Endodermal cell (in vitro differentiated cells): ENCODE measurements around the gene RTCB. TPM values are rescaled to one million over a fixed set of nuclear protein-coding genes. Genes with fewer than 3 reads are reported as not detected.

Source experiments
- DNase-seq: peaks from one replicate; pipeline ENCODE4 v3.0.0-alpha.2; 2017
- H3K27ac ChIP-seq: 2 replicates; pipeline ENCODE4 v1.5.1; 2013; ENCODE audit warnings: mild to moderate bottlenecking, low read depth, low read length, moderate library complexity
- H3K27me3 ChIP-seq: 2 replicates; pipeline ENCODE4 v1.6.1; 2013; ENCODE audit warnings: mild to moderate bottlenecking, low read length, moderate library complexity; ENCODE audit not compliant: insufficient read depth, control insufficient read depth, poor library complexity, severe bottlenecking
- H3K36me3 ChIP-seq: 2 replicates; pipeline ENCODE4 v1.7.0; 2013; ENCODE audit warnings: mild to moderate bottlenecking, low read length, moderate library complexity; ENCODE audit not compliant: control insufficient read depth, insufficient read depth
- H3K4me1 ChIP-seq: one replicate; pipeline ENCODE4 v1.7.0; 2013; ENCODE audit warnings: low read length; ENCODE audit not compliant: control insufficient read depth, insufficient read depth
- H3K4me3 ChIP-seq: 2 replicates; pipeline ENCODE4 v1.5.1; 2013; ENCODE audit warnings: mild to moderate bottlenecking, low read length, moderate library complexity
- H3K9ac ChIP-seq: 2 replicates; pipeline ENCODE4 v1.6.1; 2013; ENCODE audit warnings: mild to moderate bottlenecking, low read length, moderate library complexity; ENCODE audit not compliant: poor library complexity, severe bottlenecking; ENCODE audit errors: extremely low read depth
- H3K9me3 ChIP-seq: 2 replicates; pipeline ENCODE4 v1.6.1; 2013; ENCODE audit warnings: mild to moderate bottlenecking, low read length, moderate library complexity; ENCODE audit not compliant: control insufficient read depth
- H3K27ac Mint-ChIP-seq: 2 replicates; pipeline ENCODE4 v1.8.0; 2020; ENCODE audit warnings: mixed read lengths
- H3K27me3 Mint-ChIP-seq: 2 replicates; pipeline ENCODE4 v1.8.0; 2021; ENCODE audit warnings: mild to moderate bottlenecking, mixed read lengths; ENCODE audit not compliant: insufficient read depth
- H3K36me3 Mint-ChIP-seq: 2 replicates; pipeline ENCODE4 v1.8.0; 2020; ENCODE audit warnings: low read depth, mixed read lengths
- H3K4me1 Mint-ChIP-seq: 2 replicates; pipeline ENCODE4 v1.8.0; 2020; ENCODE audit warnings: mixed read lengths
- H3K4me3 Mint-ChIP-seq: 2 replicates; pipeline ENCODE4 v1.8.0; 2020; ENCODE audit warnings: mild to moderate bottlenecking, moderate library complexity, mixed read lengths
- H3K9me3 Mint-ChIP-seq: 2 replicates; pipeline ENCODE4 v1.8.0; 2020; ENCODE audit warnings: mild to moderate bottlenecking, mixed read lengths
- WGBS, 2 experiments: methylation state at CpG; one replicate each; pipeline versions ENCODE4 v1.1.5 to v1.1.7; 2013; ENCODE audit warnings: missing lambda C conversion rate in 2 of 2, mixed read lengths in 1 of 2; ENCODE audit not compliant: insufficient coverage in 1 of 2, insufficient read length in 1 of 2; 5-methylcytosine and 5-hydroxymethylcytosine counted together
- total RNA-seq, 2 donors: library from RNA; stranded (reverse); fragmentation: NEBNext Ultra II Directional in 1 of 2; extraction: Animal tissue kit (Norgen Biotek cat#: 25700) in 1 of 2; gene quantifications; 2 replicates in 1 of 2; 3 replicates in 1 of 2; pipeline ENCODE4 v1.2.1, GENCODE V29; 2021
- TF ChIP-seq, protein P1 (sequence below): fragments of 200-600 bp; sonication (generic); conservative IDR thresholded peaks from 2 replicates; pipeline ENCODE4 v1.5.0; 2021; ENCODE audit warnings: antibody characterized with exemption, mild to moderate bottlenecking

The RTCB gene
- total RNA-seq, 2 donors from 2014 or later, result 113 to 126 TPM

DNA sequence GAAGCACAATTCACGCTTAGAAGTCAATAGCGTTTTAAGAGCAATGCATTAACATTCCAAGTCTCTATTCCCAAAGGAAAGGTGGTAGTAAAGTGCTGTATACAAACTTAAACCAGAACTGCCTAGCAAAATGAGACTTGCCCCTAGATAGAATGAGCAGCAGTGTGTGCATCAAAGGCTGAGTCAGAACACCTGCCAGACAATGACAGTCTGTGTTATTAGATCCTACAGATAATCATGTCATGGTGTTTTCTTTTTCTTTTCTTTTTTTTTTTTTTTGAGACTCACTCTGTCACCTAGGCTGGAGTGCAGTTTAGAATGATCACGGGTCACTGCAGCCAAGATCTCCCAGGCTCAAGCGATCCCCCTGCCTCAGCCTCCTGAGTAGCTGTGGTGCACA is 1.6 kb downstream of the RTCB start:
- DNase-seq, result no peak
- TF ChIP-seq, protein P1, sequence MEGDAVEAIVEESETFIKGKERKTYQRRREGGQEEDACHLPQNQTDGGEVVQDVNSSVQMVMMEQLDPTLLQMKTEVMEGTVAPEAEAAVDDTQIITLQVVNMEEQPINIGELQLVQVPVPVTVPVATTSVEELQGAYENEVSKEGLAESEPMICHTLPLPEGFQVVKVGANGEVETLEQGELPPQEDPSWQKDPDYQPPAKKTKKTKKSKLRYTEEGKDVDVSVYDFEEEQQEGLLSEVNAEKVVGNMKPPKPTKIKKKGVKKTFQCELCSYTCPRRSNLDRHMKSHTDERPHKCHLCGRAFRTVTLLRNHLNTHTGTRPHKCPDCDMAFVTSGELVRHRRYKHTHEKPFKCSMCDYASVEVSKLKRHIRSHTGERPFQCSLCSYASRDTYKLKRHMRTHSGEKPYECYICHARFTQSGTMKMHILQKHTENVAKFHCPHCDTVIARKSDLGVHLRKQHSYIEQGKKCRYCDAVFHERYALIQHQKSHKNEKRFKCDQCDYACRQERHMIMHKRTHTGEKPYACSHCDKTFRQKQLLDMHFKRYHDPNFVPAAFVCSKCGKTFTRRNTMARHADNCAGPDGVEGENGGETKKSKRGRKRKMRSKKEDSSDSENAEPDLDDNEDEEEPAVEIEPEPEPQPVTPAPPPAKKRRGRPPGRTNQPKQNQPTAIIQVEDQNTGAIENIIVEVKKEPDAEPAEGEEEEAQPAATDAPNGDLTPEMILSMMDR, result no peak
- no peaks in the 10 kb centered on the region for H3K9me3 Mint-ChIP-seq
- H3K27ac Mint-ChIP-seq, result no peak overlapping the region
- no peaks in the 10 kb centered on the region for H3K9me3 ChIP-seq
- peaks cover 37% of the 10 kb centered on the region for H3K36me3 Mint-ChIP-seq
- H3K4me1 Mint-ChIP-seq, result peaks cover 18% of the 10 kb centered on the region
- H3K27me3 ChIP-seq, result no peaks in the 10 kb centered on the region
- H3K4me3 Mint-ChIP-seq, result peak overlapping the region; percentile 93
- no peak overlapping the region for H3K9ac ChIP-seq
- peaks cover 6% of the 10 kb centered on the region for H3K4me1 ChIP-seq
- H3K27ac ChIP-seq, result no peak overlapping the region
- 87 to 90% methylated on average over 1 to 4 of the region's 4 CpGs for WGBS, 2 experiments
- peak overlapping the region; percentile 98 for H3K4me3 ChIP-seq
- peaks cover 36% of the 10 kb centered on the region for H3K36me3 ChIP-seq
- no peaks in the 10 kb centered on the region for H3K27me3 Mint-ChIP-seq

DNA sequence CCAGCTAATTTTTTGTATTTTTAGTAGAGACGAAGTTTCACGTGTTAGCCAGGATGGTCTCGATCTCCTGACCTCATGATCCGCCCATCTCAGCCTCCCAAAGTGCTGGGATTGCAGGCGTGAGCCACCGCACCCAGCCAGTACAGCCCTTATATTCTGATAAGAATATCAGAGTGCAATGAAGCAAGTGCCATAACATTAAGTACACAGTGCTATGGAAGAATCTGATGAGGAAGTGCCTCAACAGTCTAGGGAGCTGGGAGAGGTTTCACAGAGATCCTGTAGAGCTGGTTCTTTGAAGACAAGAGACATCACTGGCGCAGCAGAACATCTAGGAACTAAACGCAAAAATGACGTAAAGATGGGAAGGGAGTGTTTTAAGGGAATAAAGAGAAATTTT is 2.1 kb downstream of the RTCB start:
- no peak overlapping the region for H3K4me3 Mint-ChIP-seq
- TF ChIP-seq, protein P1, result no peak
- Histone ChIP-seq H3K4me1 (peaks cover 6% of the 10 kb centered on the region), H3K27me3 (no peaks in the 10 kb centered on the region), H3K36me3 (peaks cover 41% of the 10 kb centered on the region), H3K4me3 (peak overlapping the region; percentile 98), H3K27ac (no peak overlapping the region), H3K9me3 (no peaks in the 10 kb centered on the region), H3K9ac (no peak overlapping the region)
- H3K9me3 Mint-ChIP-seq, result no peaks in the 10 kb centered on the region
- peaks cover 18% of the 10 kb centered on the region for H3K4me1 Mint-ChIP-seq
- no peak overlapping the region for H3K27ac Mint-ChIP-seq
- 90 to 96% methylated on average over 7 to 9 of the region's 9 CpGs for WGBS, 2 experiments
- no peaks in the 10 kb centered on the region for H3K27me3 Mint-ChIP-seq
- H3K36me3 Mint-ChIP-seq, result peaks cover 41% of the 10 kb centered on the region
- no peak for DNase-seq

DNA sequence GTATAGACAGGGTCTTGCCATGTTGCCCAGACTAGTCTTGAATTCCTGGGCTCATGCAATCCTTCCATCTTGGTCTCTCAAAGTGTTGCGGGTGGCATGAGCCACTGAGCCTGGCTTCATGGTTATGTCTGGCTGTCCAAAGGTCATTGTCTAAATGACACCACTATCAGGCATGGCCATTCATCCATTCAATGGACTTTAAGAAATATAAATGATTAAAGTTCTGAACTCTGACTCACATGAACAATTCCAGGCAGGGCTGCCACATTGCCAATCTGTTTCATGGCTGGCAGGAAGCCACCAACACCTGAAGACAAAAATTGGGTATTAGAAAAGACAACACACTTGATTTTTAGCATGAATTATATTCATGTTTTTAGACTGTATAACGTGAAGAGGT is 4.1 kb downstream of the RTCB start:
- Histone ChIP-seq H3K9ac (no peak overlapping the region), H3K36me3 (peaks cover 59% of the 10 kb centered on the region), H3K4me3 (no peak overlapping the region), H3K4me1 (peaks cover 2% of the 10 kb centered on the region), H3K27ac (no peak overlapping the region), H3K9me3 (no peaks in the 10 kb centered on the region), H3K27me3 (no peaks in the 10 kb centered on the region)
- Mint-ChIP-seq H3K27ac (no peak overlapping the region), H3K36me3 (peaks cover 58% of the 10 kb centered on the region), H3K4me3 (no peak overlapping the region), H3K4me1 (peaks cover 13% of the 10 kb centered on the region), H3K9me3 (no peaks in the 10 kb centered on the region), H3K27me3 (no peaks in the 10 kb centered on the region)
- DNase-seq, result no peak
- 48 to 50% methylated on average over 2 of the region's 2 CpGs for WGBS, 2 experiments
- TF ChIP-seq, protein P1, result no peak
